HG02938 (cell line): ENCODE data around the gene MMP14.

Source experiments
- ATAC-seq: cut with Tn5 transposase; IDR thresholded peaks from one replicate; pipeline ENCODE4 v1.9.1; 2021; ENCODE audit warnings: mild to moderate bottlenecking, moderate library complexity; ENCODE audit not compliant: unreplicated experiment

The MMP14 gene

DNA sequence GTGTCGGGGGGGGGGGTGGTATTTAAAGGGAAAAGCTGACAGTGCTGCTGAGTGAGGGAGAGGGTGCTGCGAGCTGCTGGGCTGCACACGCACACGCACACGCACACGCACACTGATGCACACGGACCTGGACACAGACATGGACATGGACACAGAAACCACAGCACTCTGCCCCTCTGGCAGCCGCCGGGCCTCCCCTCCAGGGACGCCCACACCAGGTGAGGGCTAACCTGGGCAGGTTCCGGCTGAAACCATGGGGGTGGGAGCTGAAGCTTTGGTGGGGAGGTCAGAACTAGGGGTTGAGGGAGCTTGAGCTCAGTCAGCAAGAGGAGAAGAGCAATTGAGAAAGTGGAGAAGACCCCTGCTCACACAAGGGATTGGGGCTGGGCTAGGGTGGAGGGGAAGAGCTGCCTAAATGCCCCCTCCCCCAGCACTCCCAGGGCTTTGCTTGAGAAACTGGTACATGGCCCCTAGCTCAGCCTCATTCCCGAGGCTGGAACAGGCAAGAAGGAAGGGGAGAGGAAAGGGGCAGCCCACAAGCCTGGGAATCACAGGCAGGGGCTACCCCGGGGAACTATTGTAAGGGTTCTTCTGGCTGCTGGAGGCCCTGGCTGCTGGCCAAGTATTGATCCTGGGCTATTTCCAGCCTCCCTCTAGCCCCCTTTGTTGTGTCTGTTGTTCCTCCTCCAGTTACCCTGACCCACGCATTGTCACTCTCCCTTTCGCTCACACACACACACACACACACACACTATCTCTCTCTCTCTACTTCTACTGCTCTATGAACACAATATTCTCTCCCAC is 47.0 kb downstream of the MMP14 start, which contains the start of gene REM2:
REM2 (plus strand) TSS at position 50 of the 804 bp plus-strand sequence; CDS start at position 116, 66 bp downstream.
- no peak for ATAC-seq

DNA sequence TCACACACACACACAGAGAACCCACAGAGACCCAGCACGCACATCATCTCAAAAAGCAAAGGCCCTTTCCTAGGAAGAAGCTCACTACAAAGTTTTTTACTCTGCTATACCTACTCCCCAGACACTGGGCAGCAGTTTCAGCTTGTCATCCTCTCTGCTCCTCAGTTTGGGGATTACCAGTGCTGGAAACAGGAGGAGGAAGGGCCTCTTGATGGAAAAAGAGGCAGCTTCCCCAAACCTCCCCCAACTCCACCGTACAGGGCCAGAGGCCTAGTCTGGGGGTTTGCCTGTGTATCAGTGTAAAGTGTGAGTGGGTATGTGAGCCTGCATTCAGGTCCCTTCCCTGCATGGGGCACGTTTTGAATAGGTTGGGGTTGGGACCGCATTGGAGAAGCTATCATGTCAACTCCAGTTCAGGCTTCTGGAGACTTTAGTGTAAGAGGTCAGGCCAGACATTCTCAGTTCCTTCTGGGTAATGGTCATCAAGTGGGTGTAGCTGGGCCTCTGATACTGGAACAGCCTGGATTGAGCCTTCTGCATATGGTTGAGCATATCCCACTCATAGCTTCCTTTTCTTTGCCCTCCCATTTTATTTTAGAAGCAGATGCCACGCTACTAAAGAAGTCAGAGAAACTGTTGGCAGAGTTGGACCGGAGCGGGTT is 47.8 kb downstream of the MMP14 start:
- no peak for ATAC-seq

DNA sequence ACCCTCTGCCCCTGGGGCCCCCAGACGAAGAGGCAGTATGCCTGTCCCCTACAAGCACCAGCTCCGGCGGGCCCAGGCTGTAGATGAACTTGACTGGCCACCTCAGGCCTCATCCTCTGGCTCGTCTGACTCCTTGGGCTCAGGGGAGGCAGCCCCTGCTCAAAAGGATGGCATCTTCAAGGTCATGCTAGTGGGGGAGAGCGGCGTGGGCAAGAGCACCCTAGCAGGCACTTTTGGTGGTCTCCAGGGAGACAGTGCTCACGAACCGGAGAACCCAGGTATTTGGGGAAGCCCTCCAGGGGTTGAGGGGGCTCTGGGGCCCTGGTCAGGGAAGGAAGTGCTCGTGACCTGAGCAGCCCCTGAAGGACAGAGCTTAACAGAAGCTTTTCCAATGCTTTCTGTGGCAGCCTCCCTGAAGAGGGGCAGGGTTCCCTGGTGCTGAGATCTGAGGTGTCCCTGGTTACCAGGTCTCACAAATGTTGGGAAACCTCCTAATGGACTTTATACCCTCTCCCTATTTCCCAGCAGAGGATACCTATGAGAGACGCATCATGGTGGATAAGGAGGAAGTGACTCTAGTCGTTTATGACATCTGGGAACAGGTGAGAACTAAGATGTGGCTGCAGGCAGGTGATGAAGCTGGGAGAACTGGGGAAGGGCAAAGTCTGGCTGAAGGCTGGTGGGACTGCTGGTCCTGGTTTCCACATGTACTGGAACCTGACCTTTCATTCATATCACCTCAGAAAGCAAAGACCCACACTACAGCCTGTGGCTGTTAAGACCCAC is 48.5 kb downstream of the MMP14 start:
- no peak for ATAC-seq

DNA sequence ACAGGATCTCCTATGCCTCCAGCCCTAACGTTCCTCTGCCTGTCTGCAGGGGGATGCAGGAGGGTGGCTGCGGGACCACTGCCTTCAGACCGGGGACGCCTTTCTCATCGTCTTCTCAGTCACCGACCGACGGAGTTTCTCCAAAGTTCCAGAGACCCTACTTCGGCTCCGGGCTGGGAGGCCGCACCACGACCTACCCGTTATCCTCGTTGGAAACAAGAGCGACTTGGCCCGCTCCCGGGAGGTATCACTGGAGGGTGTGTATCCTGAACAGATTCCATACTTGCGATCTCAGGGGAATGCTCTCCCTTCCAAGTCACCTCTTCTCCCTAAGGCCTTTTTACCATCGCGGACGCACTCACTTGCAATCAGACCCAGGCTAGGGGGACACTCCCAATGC is 49.6 kb downstream of the MMP14 start:
- ATAC-seq: no peak

DNA sequence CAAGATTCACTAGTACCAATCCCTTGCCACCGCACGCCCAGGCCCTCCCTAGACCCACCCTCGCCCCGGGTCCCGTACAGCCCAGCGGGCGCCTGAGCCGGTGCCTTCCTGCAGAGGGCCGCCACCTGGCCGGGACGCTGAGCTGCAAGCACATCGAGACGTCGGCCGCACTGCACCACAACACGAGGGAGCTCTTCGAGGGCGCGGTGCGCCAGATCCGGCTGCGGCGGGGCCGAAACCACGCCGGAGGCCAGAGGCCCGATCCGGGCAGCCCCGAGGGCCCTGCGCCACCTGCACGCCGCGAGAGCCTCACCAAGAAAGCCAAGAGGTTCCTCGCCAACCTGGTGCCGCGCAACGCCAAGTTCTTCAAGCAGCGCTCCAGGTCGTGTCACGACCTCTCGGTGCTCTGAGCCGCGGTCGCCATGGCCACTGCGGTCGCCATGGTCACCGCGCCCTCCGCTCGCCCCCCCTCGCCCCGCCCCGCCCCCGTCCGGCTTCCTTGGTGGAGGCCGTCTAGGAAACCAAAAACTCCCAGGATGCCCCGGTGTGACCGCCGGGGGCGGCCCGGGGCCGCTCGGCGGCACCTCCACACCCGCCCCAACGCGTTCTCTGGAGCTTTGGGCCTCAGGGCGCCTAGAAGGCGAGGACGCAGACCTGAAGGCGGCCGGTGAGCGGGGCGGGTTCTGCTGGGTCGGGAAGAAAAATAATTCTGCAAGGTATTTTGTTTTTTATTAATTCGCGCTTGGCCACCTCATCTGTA is 50.3 kb downstream of the MMP14 start:
- peak; percentile 53 for ATAC-seq

DNA sequence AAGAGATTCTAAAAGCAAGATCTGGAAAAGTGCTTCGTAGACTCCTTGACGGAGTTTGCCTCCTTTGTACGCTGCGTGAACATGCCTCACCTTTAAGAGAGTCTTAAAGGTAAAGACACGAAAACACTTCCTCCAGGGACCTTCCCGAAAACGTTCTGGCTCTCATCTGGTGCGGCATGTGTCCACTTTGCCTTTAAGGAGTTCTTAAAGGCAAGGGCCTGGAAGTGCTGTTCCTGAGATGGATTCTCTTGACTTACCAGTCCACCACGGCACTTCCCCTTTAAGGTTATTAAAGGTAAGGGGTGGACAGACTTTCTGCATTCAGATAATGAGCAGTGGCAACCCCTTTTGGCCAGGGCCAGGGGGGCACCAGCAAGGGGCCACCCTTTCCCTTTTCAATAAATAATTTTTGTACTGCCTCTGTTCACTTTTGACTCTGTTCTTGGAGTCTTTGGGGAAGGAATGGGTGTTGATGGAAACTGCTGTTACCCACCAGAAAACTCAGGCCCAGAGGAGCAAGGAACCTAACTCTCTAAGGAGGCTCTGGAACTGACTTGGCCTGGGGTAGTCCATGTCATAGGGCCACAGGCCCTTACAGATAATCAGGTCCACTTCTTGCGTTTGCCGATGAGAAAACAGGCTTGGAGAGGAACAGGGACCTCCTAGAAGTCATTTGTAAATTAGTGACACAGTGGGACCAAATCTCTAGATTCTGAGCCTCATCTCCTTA is 51.0 kb downstream of the MMP14 start:
- ATAC-seq: peak; percentile 39

DNA sequence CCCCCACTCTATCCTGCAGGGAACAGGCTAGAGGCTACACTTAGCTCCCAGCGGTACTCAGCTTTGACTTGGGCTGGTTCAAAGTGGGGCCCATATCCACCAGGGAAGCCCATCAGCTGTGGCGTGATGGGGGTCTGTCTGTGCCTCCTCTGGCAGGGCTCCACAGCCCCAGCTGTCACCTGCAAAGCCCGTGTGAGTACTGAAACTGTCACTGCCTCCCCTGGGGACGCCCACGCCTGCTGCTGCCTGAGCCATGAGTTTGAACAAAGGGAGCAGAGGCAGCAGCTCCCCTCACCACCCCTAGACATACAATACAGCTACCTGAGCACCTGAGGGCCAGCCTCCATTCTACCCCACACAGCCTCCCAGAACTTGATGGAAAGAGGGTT is 51.6 kb downstream of the MMP14 start:
- ATAC-seq: peak; percentile 36

DNA sequence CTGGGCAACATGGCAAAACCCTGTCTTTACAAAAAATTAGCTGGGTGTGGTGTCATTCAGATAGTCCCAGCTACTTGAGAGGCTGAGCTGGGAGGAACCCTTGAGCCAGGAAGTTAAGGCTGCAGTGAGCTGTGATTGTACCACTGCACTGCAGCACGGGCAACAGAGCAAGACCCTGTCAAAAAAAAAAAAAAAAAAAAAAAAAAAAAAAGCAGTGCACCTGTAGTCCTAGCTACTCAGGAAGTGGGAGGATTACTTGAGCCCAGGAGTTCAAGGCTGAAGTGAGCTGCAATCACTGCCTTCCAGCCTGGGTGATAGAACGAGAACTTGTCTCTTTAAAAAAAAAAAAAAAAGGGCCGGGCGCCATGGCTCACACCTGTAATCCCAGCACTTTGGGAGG is 52.3 kb downstream of the MMP14 start:
- no peak for ATAC-seq

DNA sequence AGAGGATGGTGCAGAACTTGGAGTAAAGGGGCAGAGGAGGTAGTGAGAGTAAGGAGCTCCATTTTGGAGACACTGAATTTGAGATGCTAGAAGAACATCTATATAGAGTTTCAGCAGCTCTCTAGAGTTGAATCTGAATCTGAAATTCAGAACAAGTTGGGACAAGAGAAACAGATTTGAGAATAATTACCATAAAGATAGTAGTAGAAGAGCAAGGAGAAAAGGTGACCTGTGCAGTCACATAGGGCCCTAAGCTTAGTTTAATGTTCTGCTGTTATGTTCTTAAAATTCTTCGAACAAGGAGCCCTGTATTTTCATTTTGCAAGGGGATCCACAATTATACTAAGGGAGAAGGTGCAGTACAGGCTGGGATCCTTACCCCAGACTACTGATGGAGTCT is 54.0 kb downstream of the MMP14 start:
- no peak for ATAC-seq

DNA sequence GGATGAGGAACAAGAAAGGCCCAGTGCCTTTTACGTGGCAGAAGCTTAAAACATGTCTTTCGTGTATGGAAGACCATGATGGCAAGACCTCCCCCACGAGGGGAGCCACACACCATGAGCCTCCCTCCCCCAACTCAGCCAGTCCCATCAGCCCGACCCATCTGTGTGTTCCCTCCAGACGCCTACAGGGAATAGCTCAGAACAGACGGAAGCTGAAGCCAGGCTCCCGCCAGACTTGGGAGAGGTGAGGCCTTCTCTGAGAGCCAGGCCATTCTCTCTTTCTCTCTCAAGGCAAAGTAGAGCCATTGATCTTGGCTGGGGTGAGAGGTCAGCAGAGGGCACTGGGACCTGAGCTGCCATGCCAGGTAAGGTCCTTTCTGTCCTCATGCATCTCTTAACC is 56.1 kb downstream of the MMP14 start:
- ATAC-seq: no peak

DNA sequence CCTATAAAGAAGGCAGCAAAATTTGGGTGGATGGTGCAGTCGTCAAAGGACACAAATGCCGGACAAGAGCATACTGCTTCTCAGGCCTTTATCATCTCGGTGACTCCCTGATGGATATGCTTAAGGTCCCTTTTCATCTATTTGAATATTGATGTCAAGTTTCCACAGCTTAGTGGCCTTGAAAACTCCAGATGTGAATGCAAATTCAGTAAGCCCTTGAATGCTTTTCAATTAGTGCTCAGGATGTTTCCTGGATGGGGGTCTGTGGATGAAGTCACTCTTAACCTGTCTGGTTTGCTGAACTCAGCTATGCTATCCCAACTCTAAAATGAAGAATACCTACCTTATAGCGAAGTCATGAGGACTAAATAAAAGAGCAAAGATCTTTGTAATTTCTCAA is 57.3 kb downstream of the MMP14 start:
- ATAC-seq: no peak

DNA sequence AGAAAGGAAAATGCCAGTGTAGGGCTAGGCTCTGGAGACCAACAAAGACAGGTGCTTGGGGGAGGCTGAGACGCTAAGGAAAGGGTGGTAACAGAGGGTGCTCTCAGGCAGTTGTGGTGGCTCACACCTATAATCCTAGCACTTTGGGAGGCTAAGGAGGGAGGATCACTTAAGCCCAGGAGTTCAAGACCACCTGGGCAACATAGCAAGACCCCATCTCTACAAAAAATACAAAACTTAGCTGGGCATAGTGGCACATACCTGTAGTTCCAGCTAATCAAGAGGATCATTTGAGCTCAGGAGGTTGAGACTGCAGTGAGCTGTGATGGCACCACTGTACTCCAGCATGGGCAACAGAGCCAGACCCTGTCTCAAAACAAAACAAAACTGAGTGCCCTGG is 59.0 kb downstream of the MMP14 start:
- ATAC-seq: no peak

DNA sequence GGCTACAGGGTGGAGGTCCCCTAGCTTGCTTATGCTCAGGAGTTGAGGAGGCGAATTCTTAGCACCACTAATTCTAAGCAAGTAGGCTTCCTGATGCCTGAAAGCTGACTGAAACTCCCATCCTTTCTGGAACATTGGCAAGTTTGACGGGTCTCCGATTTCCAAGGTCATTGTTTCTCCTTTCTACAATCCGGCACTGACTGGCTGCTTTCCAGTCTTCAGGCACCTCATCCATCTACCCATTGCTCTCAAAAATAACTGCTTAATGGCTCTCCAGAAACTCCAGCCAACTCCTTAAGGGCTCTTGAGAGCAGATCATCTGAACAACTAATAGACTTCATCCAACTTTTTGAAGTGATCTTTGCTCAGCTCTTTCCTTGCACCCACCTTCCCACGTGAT is 60.0 kb downstream of the MMP14 start:
- ATAC-seq: no peak

DNA sequence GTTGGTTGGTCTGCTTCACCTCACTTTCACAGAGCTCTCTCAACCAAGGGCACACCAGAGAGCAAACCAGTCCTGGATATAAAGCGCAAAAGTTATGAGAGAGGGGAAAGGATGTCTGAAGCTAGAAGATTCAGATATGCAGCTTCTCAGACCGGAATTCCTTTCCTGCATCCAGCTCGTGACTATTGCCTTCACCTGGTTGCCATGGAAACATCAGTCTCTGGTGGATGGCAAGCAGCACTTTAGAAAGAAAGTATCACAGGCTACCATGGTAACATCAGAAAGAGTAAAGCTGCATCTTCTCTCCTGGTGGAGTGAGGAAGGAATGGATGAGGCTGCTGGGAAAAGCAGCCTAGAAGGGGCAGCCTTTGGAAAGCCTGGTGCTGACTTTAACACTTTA is 60.4 kb downstream of the MMP14 start:
- ATAC-seq: no peak

DNA sequence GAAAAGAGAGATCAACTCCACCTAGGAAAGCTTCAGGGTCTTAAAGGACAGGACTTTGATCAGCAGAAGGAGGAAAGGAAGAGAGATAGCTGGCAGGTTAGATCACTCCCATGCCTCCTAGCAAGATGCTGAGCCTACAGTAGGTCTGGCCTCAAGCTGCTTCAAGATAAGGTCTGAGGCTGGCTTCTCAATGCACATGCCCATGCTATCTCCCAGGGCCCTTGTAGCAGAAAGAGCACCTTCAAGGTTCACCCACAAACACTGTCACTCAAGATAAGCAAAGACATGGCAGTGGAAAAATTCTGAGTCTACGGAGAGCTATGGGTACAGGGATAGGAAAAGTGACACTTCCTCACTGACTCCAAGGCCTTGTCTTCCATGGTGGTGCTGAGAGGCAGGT is 61.0 kb downstream of the MMP14 start:
- no peak for ATAC-seq
